Endometrium (tissue), 2 donors: ENCODE results near the gene MYEOV.

ENCODE experiments used
- FAIRE-seq: peaks from 2 replicates; lab custom pipeline; 2012; peaks lifted over from hg19 to GRCh38; lab: Jason Lieb, UNC
- donor health status: control.
- donor health status: control.

MYEOV gene

DNA sequence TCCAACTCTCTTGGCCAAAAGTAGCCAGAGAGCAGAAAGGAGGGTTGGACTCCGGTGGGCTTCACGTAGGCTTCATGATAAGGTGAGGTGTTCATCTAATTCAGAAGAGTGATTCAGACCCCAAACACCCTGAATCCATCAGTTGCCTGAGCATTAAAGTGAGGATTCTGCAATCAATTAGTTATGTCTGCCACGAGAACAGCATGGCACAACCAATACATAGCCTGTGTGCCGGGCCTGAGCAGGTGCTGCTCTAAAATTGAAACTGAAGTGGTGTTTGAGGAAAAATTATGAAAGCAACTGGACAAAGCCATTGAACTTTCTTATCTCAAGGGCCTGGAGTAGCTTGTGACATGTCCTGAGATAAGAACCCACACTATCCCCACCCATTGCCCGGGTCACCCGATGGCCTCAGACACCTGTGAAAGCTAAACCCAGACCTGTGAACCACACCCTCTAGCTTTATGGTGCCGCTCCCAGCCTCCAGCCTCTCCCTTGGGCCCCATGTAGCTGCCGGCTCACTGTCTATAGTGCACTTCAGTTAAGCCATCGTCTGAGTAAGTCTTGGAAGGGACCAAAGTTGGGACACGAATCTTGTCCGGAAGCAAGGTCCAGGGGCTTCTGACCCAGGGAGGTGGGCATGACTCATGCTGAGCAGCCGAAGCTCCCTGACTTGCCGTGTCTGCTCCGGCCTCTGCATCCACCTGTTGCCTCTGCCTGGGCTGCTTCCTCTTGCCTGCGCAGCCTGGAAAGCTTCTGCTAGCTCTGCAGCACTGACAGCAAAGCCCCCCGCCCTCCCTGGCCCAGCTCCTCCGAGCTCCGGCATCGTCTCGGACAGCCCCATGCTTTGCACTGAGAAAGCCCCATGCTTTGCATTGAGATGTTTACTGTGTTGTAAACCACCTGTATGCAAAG lies 5.7 kb upstream of the MYEOV start:
- no peak for FAIRE-seq

DNA sequence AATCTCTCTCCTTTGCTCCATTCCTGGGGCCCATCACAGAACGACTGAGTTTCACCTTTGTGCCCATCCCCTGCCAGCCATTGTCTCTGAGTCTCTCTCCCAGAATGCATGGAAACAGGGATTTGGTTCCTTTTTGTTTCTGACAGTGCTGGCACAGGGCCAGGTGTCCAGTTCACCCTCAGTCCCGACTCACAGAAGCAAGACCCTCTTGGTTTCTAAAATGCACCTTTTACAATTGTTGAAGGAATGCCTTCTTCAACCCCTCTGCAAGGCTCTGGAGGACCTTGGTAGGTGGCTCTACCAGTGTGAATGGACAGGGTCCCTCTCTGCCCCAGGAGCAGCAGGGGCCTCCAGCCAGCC lies 5.1 kb upstream of the MYEOV start:
- no peak for FAIRE-seq

DNA sequence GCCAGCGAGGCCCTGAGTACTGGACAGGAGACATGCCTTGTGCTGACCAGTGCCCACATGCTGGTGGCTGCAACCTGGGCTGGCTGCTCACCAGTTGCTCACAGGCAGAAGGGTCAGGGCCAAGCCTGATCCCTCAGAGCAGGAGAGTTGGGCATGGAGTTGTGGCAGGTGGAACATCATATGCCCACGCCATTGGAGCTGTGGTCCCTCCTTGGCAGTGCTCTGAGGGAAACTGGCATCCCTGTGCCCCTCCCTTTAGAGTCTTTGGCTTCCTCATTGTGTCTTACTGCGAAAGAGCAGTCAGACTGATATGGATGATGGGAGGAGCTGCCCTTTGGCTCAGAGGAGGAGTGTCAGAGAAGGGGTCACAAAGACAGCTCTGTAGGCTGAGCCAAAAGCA lies 3.1 kb upstream of the MYEOV start:
- no peak for FAIRE-seq

DNA sequence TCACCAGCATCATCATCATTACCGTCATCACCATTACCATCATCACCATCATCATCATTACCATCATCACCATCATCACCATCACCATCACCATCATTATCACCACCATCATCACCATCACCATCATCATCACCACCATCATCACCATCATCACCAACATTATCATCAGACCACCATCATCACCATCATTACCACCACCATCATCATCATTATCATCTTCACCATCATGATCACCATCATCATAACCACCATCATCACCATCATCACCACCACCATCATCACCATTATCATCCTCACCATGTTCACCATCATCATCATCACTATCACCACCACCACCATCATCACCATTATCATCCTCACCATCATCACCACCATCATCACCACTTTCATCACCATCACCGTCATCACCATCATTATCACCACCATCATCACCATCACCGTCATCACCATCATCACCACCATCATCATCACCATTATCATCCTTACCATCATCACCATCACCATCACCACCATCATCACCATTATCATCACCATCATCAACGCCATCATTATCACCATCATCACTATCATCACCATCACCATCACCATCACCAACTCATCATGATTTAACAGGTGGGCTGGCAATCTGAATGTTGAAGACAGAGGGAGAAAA lies 2.4 kb upstream of the MYEOV start:
- FAIRE-seq: no peak

DNA sequence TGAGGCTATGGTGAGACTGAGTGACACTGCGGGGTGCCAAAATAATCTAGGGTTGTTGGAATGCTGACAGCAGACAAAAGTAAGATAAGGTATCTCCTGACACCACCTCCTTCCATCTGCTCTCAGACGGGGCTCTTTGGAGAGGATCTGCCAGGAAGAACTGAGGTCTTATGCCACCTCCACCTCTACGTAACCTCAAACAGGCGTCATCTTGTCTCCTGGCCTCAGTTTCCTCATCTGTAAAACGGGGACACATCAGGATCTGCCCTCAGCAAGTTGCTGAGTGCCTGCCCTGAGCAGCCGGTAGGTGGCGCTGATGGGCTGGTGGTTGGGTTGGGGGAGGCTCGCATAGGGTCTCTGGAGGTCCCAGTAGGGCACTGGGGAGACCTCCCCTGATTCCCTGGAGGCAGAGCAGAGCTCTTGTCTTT lies 1.7 kb upstream of the MYEOV start:
- no peak for FAIRE-seq

DNA sequence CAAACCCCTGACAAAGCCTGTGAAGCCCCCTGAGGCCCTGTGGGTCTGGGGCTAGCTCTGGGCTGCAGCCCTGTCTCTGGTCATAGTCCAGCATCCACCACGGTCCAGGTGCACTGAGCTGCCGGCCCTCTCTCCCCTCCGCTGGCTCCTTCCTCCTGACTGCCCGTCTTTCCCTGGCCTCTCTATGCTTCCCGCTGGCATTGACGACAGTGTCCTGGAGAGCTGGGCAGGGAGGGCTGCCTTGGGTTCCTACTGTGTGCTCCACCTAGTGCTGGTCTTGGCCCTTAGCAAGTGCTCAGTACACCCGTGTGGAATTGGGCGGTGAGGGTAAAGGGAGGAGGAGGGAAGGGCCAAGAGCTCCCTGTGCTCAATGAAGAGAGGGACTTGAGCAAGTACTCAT lies 868 bp upstream of the MYEOV start:
- FAIRE-seq: no peak

DNA sequence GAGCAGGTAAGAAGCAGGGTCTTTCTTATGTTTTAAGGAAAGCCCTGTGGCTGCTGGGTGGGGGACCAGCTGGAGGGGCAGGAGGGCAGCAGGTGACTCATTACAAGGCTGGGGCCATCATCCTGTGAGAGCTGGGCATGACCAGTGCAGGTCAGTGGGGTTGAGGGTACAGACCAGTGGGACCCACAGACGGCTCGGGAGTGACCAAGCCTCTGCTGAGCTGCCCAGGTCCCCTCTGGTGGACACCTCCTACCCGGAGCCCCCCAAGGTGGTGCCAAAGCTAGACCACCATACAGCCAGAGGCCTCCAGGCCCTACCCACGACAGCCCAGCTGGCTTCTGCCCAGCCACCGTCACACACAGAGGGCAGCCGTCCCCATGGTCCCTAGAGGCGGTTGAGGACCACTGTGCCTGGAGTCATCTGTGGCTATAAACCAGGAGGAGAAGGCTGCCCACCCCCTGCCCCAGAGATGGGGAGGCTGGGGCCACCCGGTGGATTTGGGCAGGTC lies 670 bp downstream of the MYEOV start:
- no peak for FAIRE-seq

DNA sequence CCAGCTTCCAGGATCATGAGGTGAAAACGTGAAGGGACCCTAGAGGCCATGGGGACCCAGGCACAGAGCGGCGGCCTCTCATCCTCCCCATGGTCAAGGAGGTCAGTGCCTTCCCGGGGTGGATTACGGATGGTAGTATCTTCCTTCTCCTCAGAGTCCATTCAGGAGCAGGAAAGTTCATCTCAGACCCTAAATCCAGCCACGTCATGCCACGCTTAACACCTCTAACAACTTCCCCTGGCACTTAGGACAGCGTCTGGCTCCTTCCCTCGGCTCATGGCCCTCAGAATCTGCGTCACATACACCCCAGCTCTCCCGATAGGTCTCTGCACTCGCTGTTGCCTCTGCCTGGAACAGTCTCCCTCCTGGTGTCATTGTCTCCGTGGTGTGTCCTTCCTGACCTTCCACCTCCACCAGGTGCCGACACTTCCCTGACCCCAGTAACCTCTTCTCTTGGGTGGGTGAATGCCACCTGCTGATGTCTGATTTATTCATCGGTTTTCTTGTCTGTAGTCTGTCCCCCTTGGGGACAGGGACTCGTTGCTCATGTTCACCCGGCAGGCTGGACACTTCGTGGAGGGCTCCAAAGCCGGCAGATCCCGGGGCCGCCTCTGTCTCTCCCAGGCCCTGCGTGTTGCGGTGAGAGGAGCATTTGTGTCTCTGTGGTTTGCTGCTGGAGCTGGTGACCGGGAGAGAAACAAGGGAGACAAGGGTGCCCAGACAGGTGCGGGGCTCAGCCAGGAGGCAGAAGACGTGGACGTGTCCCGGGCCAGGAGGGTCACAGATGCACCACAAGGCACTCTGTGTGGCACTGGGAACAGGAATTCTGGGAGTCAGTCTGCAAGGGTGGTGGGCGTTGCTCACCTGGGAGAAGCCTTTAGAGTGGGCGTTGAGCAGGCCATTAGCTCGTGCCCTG lies 1.4 kb downstream of the MYEOV start:
- no peak for FAIRE-seq

DNA sequence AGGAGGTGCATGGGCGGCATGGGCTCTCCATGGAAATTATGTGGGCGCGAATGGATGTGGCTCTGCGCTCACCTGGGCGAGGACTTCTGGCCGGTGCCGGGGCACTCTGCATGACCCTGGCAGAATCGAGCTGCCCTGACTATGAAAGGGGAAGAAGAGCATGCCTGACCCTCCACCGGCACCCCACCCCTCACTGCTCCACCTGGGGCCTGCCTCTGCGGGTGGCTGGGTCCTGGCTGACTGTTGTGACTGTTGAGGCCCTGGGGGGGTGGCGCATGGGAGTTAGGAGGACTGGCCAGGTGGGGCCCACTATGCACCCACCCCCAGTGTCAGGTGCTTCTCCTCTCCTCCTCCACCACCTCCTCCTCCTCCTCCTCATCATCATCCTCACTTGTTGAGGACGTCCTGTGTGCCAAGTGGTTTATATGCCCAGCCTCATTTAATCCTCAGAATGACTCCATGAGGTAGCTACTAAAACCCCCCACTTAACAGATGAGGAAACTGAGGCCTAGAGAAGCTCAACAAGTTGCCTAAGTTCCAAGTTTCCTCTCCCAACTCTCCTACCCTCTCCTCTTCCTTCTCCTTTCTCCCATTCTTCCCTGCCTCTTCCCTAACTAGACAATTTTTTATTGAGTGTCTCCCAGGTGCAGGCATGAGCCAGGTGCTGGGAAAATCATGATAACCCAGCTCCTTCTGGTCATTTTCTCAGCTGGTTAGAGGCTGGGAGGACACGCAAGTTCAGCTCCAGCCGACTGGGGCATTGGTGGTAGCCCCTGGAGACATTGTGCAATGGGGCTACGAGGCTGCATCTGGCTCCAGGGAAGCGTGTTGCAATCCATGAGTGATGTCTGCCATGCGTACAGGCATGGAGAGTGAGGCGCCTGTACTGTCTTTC lies 2.3 kb downstream of the MYEOV start:
- FAIRE-seq: no peak

DNA sequence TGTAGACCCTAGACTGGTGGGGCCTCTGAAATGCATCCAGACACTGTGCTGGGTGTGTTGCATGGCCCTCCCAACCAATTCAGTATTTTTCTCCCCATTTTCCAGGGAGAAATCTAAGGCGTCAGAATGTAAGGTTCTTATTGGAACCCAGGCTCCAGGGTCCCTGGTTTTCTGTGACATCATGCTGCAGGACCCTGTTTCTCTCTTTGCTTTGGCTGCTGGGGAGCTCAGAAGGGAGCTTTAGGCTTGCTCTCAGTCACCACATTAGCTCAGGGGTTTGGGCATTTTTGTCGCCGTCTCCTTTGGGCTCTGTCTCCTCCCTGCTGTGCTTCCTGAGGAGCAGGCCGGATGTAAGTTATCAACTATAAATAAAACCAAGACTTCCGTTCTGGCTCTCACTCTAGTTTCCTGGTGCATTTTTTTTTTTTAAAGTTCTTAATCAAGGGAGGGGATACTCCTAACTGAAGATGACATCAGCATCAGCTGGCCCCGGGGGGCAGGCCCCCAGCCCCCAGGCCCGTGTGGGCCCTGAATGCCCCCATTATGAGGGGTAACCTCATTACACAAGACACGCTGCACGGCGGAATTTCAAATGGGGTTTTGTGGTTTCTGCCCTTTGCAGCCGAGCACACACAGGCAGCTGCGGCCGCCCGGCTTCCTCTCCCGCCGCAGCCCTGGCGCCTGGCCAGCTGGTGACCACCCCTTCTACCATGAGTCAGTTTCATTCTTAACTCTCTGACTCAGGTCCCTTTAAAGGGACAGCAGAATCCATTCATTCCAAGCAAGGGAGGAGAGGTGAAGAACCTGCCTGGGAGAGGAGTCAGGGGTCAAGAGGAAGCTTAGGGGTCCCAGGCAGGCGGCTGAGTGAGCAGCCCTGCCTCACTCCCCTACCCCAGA lies 3.2 kb downstream of the MYEOV start:
- no peak for FAIRE-seq

DNA sequence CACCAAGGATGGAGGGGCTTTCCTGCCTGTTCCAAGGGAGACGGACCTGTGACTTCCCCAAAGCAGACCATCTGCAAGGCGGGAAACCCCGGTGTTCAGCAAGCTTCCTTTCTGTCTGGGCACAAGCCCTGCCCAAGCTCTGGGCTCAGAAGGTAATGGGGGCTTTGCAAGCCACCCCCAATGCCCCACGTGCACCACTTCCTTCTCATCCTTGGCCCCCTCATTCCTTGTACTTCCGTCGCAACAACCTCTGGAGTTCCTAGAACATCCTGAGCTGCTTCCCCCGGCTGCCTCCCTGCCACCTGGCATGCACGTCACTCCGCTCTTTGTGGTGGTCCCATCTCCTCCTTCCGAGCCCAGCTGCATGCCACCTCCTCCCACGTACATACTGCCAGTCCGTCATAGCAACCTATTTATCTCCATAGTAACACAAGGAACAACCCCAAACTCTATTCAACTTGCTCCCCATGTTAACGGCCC lies 3.9 kb downstream of the MYEOV start:
- FAIRE-seq: no peak

DNA sequence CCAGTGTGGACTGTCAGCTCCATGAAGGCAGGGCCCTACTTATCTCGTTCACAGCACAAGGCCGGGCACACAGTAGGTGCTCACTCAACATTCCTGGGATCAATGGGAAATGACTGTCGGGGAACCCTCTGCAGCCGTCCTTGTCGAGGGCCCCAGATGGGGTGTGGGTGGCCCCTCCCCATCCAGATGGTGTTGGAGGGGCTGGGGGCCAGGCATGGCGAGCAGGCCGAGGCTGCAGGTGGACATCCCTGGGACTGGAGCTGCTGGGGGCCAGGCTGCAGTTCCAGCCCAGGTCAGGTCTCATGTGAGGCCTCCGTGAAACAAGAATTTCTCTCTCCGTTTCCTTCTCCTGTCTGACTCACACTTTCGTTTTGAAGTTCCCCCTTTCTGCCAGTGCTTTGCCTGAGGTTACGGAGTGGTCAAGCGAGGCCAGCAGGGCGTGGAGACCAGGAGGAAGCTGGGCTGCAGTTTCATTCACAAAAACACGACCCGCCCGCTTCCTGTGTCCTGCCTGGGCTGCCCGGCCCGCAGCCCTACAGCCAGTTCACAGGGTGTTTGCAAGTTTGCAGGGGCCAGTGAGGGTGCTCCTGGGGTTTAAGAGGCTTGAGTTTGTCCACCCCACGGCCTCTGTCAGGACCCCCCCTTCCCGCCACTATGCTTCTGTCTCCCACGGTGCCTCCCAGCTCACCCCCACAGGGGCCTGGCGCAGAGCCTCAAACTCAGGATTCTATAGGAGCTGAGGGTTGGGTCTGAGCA lies 4.5 kb downstream of the MYEOV start:
- FAIRE-seq: no peak

DNA sequence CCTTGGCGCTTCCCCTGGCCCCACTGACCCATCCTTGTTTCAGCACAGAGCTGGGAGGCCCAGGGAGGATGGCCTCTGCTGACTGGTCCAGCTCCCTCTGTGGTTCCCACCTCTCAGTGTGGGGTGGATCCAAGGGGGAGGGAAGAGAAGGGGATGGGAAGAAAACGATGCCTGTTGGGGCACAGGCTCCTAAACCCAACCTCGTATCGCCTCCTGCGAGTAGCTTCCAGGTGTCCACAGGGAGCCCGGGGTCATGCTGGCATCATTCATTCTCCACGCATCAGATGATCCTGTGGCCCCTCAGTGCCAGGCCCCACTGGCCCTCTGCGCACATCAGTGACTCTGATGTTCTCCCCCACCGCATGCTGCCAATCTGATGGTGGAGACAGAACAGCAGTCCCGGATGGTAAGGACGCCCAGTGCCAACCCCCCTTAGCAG lies 5.1 kb downstream of the MYEOV start:
- no peak for FAIRE-seq

DNA sequence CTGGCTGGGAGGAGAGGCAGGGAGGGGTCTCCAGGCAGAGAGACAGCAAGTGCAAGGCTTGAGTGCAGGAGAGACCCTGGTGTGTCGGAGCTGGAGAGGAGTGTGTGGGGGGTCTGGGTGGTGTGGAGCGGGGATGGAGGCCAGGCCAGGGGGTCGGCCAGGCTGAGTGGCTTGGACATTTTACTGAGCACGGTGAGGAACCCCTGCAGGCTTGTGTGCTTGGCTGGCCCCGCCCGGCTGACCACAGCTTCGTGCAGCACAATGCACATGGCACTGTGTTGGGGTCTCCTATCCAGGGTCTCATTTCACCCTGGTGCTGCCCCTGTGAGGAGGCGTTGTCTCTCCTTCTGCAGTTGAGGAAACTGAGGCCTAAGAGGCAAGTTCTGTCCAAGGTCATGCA lies 5.6 kb downstream of the MYEOV start:
- FAIRE-seq: no peak

DNA sequence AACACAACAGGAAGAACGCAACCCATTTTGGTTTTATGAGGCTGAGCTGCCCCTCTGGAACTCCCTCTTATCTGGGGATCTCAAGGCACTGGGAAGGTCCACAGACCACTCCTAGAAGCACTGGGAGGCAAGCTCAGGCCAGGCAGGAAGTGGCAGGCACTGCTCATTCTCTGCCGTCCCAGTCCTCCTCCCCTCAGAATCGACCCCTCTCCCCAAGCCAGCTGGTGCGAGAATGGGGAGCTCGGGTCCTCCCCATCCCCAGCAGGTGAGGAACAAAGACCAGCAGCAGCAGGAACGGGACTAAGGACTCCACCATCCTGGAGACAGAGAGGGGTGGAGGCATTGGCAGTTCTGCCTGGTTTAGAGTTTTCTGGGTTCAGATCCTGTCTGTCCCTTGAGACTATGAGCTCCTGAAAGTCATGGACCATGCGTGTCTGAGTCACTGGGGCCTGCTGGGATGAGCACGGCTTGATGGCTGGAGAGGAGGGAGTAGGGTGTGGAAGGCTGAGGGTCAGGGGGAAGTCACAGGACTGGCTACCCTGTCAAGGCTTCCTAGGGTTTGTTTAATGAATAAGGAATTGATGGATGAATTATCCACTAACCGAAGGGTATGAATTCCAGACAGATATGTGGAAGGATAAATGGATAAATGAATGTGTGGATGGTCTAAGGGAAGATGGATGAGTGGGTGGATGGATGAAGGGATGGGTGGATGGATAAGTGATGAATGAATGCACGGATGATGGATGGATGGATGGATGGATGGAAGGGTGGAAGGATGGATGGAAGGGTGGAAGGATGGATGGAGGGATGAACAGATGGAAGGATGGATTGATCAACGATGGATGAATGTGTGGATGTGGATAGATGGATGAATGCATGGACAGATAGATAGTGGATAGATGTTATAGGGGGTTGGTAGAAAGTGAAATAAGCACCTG lies 6.4 kb downstream of the MYEOV start:
- no peak for FAIRE-seq

DNA sequence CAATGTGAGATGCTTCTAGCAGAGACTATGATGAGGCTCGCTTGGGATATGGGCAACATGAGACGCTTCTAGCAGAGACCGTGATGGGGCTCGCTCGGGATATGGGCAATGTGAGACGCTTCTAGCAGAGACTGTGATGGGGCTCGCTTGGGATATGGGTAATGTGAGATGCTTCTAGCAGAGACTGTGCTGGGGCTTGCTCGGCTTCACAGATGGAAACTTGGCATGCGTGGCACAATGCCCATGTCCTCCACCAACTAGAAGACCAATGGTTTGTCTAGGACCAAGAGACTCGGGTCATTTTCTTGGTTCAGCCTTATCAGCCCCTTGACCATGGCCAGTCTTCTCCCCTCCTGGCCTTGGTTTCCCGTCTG lies 7.1 kb downstream of the MYEOV start:
- no peak for FAIRE-seq

DNA sequence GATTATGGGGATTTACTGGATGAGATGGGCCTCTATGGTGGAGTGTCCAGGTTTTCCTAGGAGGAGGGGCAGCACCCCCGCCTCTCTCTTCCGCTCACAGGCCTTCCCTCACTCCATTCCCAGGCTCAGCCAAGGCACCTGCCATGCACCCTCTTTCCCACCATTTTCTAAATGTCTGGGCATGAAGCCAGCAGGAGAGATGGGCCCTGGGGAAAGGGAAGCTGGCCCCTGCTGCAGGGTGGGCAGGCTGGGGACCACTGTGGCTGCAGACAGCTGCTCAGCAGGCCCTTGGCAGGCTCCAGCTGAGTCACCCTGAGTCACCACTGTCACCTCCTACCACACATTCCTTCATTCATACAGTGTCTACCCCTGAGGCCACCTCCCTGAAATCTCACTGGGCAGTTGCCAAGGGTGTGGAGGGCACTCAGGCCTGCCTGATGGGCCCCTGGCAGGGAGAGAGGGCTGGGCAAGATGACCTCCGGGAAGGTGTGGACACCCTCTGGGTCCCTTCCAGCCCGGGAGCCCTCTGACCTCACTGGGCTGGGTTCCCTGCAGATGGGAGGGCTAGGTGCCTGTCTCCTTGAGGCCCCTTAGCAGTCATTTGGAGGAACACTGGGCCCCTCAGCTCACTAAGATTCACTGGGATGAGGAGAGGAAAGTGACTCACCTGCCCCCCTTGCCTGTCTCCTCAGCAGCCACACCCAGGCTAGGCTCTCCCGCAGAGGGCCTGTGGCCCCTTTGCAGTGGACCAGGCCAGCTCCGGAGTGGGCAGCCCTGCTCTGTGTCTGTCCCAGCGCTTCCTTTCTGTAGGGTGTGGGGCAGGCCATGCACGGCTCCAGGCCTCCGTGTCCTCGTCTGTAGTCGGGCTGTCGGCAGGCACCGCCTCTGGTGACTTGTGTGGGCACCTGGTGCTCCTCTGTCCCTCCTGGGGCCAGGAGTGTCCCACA lies 7.8 kb downstream of the MYEOV start:
- no peak for FAIRE-seq
